Spleen (tissue), 11 donors: ENCODE measurements around the gene IPMK. TPM values are rescaled to one million over a fixed set of nuclear protein-coding genes. Genes with fewer than 3 reads are reported as not detected.

Experiments used
- DNase-seq: peaks from one replicate; pipeline ENCODE4 v3.0.0-alpha.2; 2020
- H3K27ac ChIP-seq, 8 donors: fragments of 200-600 bp; sonication (generic) in 7 of 8; 1 replicate in 4 of 8; 2 replicates in 4 of 8; pipeline versions ENCODE4 v1.5.0 to v1.8.0; 2016 to 2021; ENCODE audit warnings: inconsistent platforms in 4 of 8, mild to moderate bottlenecking in 4 of 8, moderate library complexity in 1 of 8
- H3K27me3 ChIP-seq, 7 donors: fragments of 200-600 bp; sonication (generic) in 6 of 7; replicated peaks in 1 of 7; 1 replicate in 4 of 7; 2 replicates in 3 of 7; pipeline versions ENCODE4 v1.5.0 to v1.8.0; 2016 to 2021; ENCODE audit warnings: inconsistent platforms in 3 of 7, mild to moderate bottlenecking in 1 of 7
- H3K36me3 ChIP-seq, 6 donors: fragments of 200-600 bp; sonication (generic) in 5 of 6; 1 replicate in 4 of 6; 2 replicates in 2 of 6; pipeline versions ENCODE4 v1.5.0 to v1.8.0; 2016 to 2021; ENCODE audit warnings: inconsistent platforms in 2 of 6
- H3K4me1 ChIP-seq, 6 donors: fragments of 200-600 bp; sonication (generic) in 5 of 6; 1 replicate in 3 of 6; 2 replicates in 3 of 6; pipeline versions ENCODE4 v1.5.0 to v1.8.0; 2016 to 2021; ENCODE audit warnings: inconsistent platforms in 3 of 6
- H3K4me3 ChIP-seq, 8 donors: fragments of 200-600 bp; sonication (generic) in 7 of 8; 1 replicate in 4 of 8; 2 replicates in 4 of 8; pipeline versions ENCODE4 v1.5.0 to v1.8.0; 2016 to 2021; ENCODE audit warnings: inconsistent platforms in 4 of 8, mild to moderate bottlenecking in 4 of 8, moderate library complexity in 2 of 8
- H3K9me3 ChIP-seq, 8 donors: fragments of 200-600 bp; sonication (generic) in 7 of 8; 1 replicate in 4 of 8; 2 replicates in 4 of 8; pipeline versions ENCODE4 v1.5.0 to v1.8.0; 2016 to 2021; ENCODE audit warnings: inconsistent platforms in 4 of 8
- CTCF ChIP-seq, 11 experiments: fragments of 200-600 bp in 7 of 11; fragments of 450-650 bp in 4 of 11; sonication (generic) in 4 of 11; IDR thresholded peaks in 8 of 11; conservative IDR thresholded peaks in 3 of 11; 1 replicate in 7 of 11; 2 replicates in 4 of 11; pipeline versions ENCODE4 v1.4.0 to v1.8.0; 2016 to 2021; ENCODE audit warnings: antibody characterized with exemption in 11 of 11, inconsistent platforms in 4 of 11, mild to moderate bottlenecking in 1 of 11
- POLR2A ChIP-seq, 3 donors: fragments of 450-650 bp; IDR thresholded peaks; one replicate each; pipeline ENCODE4 v1.5.1; 2017; ENCODE audit warnings: antibody characterized with exemption in 3 of 3, mild to moderate bottlenecking in 1 of 3
- POLR2AphosphoS5 ChIP-seq, 3 donors: sonication (generic); formaldehyde crosslinking; IDR thresholded peaks; one replicate each; pipeline ENCODE4 v1.5.1; 2017; ENCODE audit warnings: antibody characterized with exemption in 3 of 3
- WGBS, 5 donors: extraction: QIAGEN DNeasy Blood & Tissue Kit in 3 of 5; methylation state at CpG; one replicate each; pipeline versions ENCODE4 v1.1.5 to v1.1.7; 2013 to 2018; 5-methylcytosine and 5-hydroxymethylcytosine counted together
- intact Hi-C: fragments of 100-400 bp; cut with DNase I; formaldehyde crosslinking; loops from one replicate; pipeline ENCODE4 v1.15.0; 2023; ENCODE audit warnings: low total_unique reads
- polyA plus RNA-seq, 3 donors: library from polyadenylated mRNA; stranded (reverse); fragments of 200-250 nt; gene quantifications; one replicate each; pipeline ENCODE4 v1.2.1, GENCODE V29; 2013
- total RNA-seq, 7 donors: library from RNA; depleted of rRNA in 3 of 7; stranded (reverse); fragments of >200 nt in 3 of 7; fragmentation: NEBNext Ultra II Directional in 4 of 7; extraction: Animal tissue kit (Norgen Biotek cat#: 25700) in 4 of 7; gene quantifications; one replicate each; pipeline versions ENCODE4 v1.1.0 to v1.2.1, GENCODE V29; 2016 to 2021
- donor health status: healthy with polysubstance abuse.
- donor health status: DM: no; HTN: no; CAD: no; lungs with moderate emphysema.
- donor health status: DM: no; HTN: no; CAD: no.
- donor health status: Bipolar disorder and iron deficiency.
- donor health status: healthy.
- donor health status: DM: no; HTN: no; CAD: no.
- donor health status: DM: yes; HTN: yes; CAD: no.

Gene IPMK
- total and polyA plus RNA-seq, 10 donors = 2.9 to 17.2 (median 13.3) TPM

GRCh38 chr10:58305821-58306220, 38.1 kb upstream of the IPMK start:
- no peak for DNase-seq
- Histone ChIP-seq H3K4me1 (no peaks in the 10 kb centered on the region), H3K27me3 (peaks cover 0 to 7% (median 0%) of the 10 kb centered on the region in 7 donors), H3K4me3 (no peak overlapping the region), H3K36me3 (no peaks in the 10 kb centered on the region), H3K9me3 (no peaks in the 10 kb centered on the region), H3K27ac (no peak overlapping the region)
- 60 to 76% (median 67%) methylated on average over 4 of the region's 4 CpGs for WGBS, 5 donors
- TF ChIP-seq POLR2A (IDR thresholded peaks at IDR 0.05) = no peak
- TF ChIP-seq CTCF (IDR thresholded peaks at IDR 0.05 in 8 of 11, conservative IDR thresholded peaks at IDR 0.05 in 3 of 11) = no peak
- no peak for TF ChIP-seq POLR2AphosphoS5 (IDR thresholded peaks at IDR 0.05)
- intact Hi-C loops = loop anchor here (10.0 kb wide), 1 partner anchor 79 kb away; the partner anchor contains the start of gene TFAM

GRCh38 chr10:58304099-58304633, 36.5 kb upstream of the IPMK start:
- no peak overlapping the region for H3K27ac ChIP-seq
- DNase-seq = no peak
- no peak for TF ChIP-seq CTCF (IDR thresholded peaks at IDR 0.05 in 8 of 11, conservative IDR thresholded peaks at IDR 0.05 in 3 of 11)
- TF ChIP-seq POLR2AphosphoS5 (IDR thresholded peaks at IDR 0.05) = no peak
- WGBS, 5 donors = 78 to 92% (median 87%) methylated on average over 3 of the region's 3 CpGs
- H3K27me3 ChIP-seq = peaks cover 0 to 7% (median 0%) of the 10 kb centered on the region in 7 donors
- intact Hi-C loops = loop anchor here (10.0 kb wide), 1 partner anchor 81 kb away; the partner anchor contains the start of gene TFAM
- no peak overlapping the region for H3K4me3 ChIP-seq
- H3K36me3 ChIP-seq = no peaks in the 10 kb centered on the region
- H3K4me1 ChIP-seq = peaks cover 0 to 7% (median 6%) of the 10 kb centered on the region in 6 donors
- no peaks in the 10 kb centered on the region for H3K9me3 ChIP-seq

- TF ChIP-seq POLR2A (IDR thresholded peaks at IDR 0.05) (no peak), POLR2AphosphoS5 (IDR thresholded peaks at IDR 0.05) (no peak), CTCF (IDR thresholded peaks at IDR 0.05 in 8 of 11, conservative IDR thresholded peaks at IDR 0.05 in 3 of 11) (no peak)
- Histone ChIP-seq H3K36me3 (no peaks in the 10 kb centered on the region), H3K4me1 (peaks cover 0 to 7% (median 6%) of the 10 kb centered on the region in 6 donors), H3K4me3 (no peak overlapping the region), H3K27me3 (peaks cover 0 to 7% (median 0%) of the 10 kb centered on the region in 7 donors), H3K9me3 (no peaks in the 10 kb centered on the region), H3K27ac (no peak overlapping the region)
- intact Hi-C loops = loop anchor here (10.0 kb wide), 1 partner anchor 83 kb away; the partner anchor contains the start of gene TFAM
- no peak for DNase-seq
- 71 to 81% (median 76%) methylated on average over 2 of the region's 2 CpGs for WGBS, 5 donors
Measured at GRCh38 chr10:58302254-58302653, 34.6 kb upstream of the IPMK start.

- Histone ChIP-seq H3K9me3 (no peaks in the 10 kb centered on the region), H3K27me3 (peaks cover 0 to 7% (median 0%) of the 10 kb centered on the region in 7 donors), H3K27ac (no peak overlapping the region), H3K4me1 (peaks cover 0 to 7% (median 6%) of the 10 kb centered on the region in 6 donors), H3K36me3 (no peaks in the 10 kb centered on the region), H3K4me3 (no peak overlapping the region)
- intact Hi-C loops = loop anchor here (10.0 kb wide), 1 partner anchor 84 kb away; the partner anchor contains the start of gene TFAM
- TF ChIP-seq CTCF (IDR thresholded peaks at IDR 0.05 in 8 of 11, conservative IDR thresholded peaks at IDR 0.05 in 3 of 11) = no peak
- no peak for TF ChIP-seq POLR2A (IDR thresholded peaks at IDR 0.05)
- TF ChIP-seq POLR2AphosphoS5 (IDR thresholded peaks at IDR 0.05) = no peak
- no peak for DNase-seq
Measured at GRCh38 chr10:58300676-58301075, 33.0 kb upstream of the IPMK start.
